Measurements from ENCODE around the gene PPARA. TPM values are rescaled to one million over a fixed set of nuclear protein-coding genes. Genes with fewer than 3 reads are reported as not detected.

PPARA gene
- total and polyA plus RNA-seq, 2 donors (not counting 3 experiments of a cell fraction or from before 2014, with no cell fraction given): 3.1 to 10.7 TPM

GRCh38 chr22:46126853-46127385 is 23.4 kb upstream of the PPARA start:
- Histone ChIP-seq H3K4me3 (replicated peaks in 1 of 3; ENCODE audit: insufficient read depth in 1 of 3, low read depth in 1 of 3, low read length in 3 of 3) (no peak overlapping the region), H2AFZ (ENCODE audit: low read depth, low read length) (no peak overlapping the region), H3K9me1 (replicated peaks; ENCODE audit: control insufficient read depth, extremely low read depth, insufficient read depth, low read length) (no peaks in the 10 kb centered on the region), H3K79me2 (ENCODE audit: control insufficient read depth, insufficient read depth, low read length) (no peaks in the 10 kb centered on the region), H3K27ac (ENCODE audit: insufficient read depth, low read depth, low read length) (no peak overlapping the region), H3K4me2 (ENCODE audit: insufficient read depth, low read length) (no peak overlapping the region), H3K36me3 (ENCODE audit: control insufficient read depth in 2 of 2, extremely low read depth in 1 of 2, insufficient read depth in 2 of 2, low read length in 2 of 2) (no peaks in the 10 kb centered on the region), H4K20me1 (replicated peaks; ENCODE audit: control insufficient read depth, extremely low read depth, insufficient read depth, low read length) (no peaks in the 10 kb centered on the region), H3K9me3 (replicated peaks; ENCODE audit: control insufficient read depth, insufficient read depth, low read length) (no peaks in the 10 kb centered on the region), H3K27me3 (ENCODE audit: control insufficient read depth in 2 of 2, insufficient read depth in 2 of 2, low read length in 2 of 2) (no peaks in the 10 kb centered on the region), H3K4me1 (ENCODE audit: control insufficient read depth, extremely low read depth, insufficient read depth, low read length) (no peaks in the 10 kb centered on the region), H3K9ac (replicated peaks; ENCODE audit: extremely low read depth, insufficient read depth, low read length) (no peak overlapping the region)
- ChIA-PET POLR2A (no interaction called here), CTCF (no interaction called here)
- TF ChIP-seq GATA2 (IDR thresholded peaks at IDR 0.05; ENCODE audit: insufficient read depth, insufficient read length, low read depth, low read length): no peak
- TF ChIP-seq POLR2AphosphoS5 (IDR thresholded peaks at IDR 0.05; ENCODE audit: insufficient read depth, low read depth, low read length): no peak
- no peak for TF ChIP-seq POLR2A (IDR thresholded peaks at IDR 0.05; ENCODE audit: low read depth, low read length)
- no peak for TF ChIP-seq FOS (IDR thresholded peaks at IDR 0.05; ENCODE audit: borderline replicate concordance, insufficient read depth, low read length)
- TF ChIP-seq EZH2 (IDR thresholded peaks at IDR 0.05; ENCODE audit: borderline replicate concordance, low read depth, low read length, severe bottlenecking): no peak
- TF ChIP-seq MYC (IDR thresholded peaks at IDR 0.05; ENCODE audit: low read depth, low read length): no peak
- TF ChIP-seq CTCF (IDR thresholded peaks at IDR 0.05; ENCODE audit: extremely low read depth in 1 of 2, insufficient read depth in 1 of 2, low read depth in 1 of 2, low read length in 2 of 2): no peak
- no peak for TF ChIP-seq MAX (IDR thresholded peaks at IDR 0.05; ENCODE audit: insufficient read depth, insufficient read length)
- TF ChIP-seq JUN (IDR thresholded peaks at IDR 0.05; ENCODE audit: borderline replicate concordance, insufficient read depth, insufficient read length, low read depth): no peak
- no TSS peak for BruUV-seq (replicated peaks)
- FAIRE-seq (no peak), DNase-seq (ENCODE audit: low read depth, low spot score) (no peak)
- dilution Hi-C loops (cut with MboI; ENCODE audit: extremely low pct_ligation_motif_present, low sequenced_read_pairs): no loop called here
- intact Hi-C loops (cut with micrococcal nuclease): no loop called here
